Neuron (in vitro differentiated cells): ENCODE results near the gene KLHDC7B.

Source experiments
- H2AFZ ChIP-seq: one replicate; pipeline ENCODE4 v1.6.1; 2013; ENCODE audit warnings: low read depth, mild to moderate bottlenecking, inconsistent platforms, low read length, moderate library complexity
- H3K27me3 ChIP-seq: one replicate; pipeline ENCODE4 v1.6.1; 2013; ENCODE audit warnings: low read length; ENCODE audit not compliant: insufficient read depth
- H3K36me3 ChIP-seq: one replicate; pipeline ENCODE4 v1.6.1; 2013; ENCODE audit warnings: low read length; ENCODE audit not compliant: insufficient read depth
- H3K4me1 ChIP-seq: one replicate; pipeline ENCODE4 v1.6.1; 2013; ENCODE audit warnings: low read length; ENCODE audit not compliant: insufficient read depth
- H3K4me3 ChIP-seq: 2 replicates; pipeline ENCODE4 v1.5.1; 2013; ENCODE audit warnings: mild to moderate bottlenecking, low read length, moderate library complexity
- H3K9me3 ChIP-seq: one replicate; pipeline ENCODE4 v1.6.1; 2013; ENCODE audit warnings: low read length

KLHDC7B gene

DNA sequence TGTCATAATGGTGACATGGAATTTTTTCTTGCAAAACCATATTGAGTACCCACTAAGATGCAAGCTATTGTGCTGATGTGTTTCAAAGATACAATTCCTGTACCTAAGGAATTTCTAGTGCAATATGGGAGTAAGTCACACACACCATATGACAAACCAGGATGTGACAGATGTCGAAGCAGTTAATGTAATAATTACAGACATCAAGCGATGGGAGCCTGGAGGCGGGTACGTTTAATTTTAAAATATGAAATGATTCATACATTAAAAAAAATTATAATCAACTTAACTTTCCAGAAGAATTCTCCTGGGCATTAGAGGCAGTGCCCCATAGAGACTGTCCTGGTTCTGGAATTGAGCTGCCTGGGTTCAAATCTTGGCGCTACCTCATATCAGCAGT, 11.0 kb downstream of the KLHDC7B start:
- Histone ChIP-seq H3K27me3 (peaks cover 10% of the 10 kb centered on the region), H3K4me3 (no peak overlapping the region)

DNA sequence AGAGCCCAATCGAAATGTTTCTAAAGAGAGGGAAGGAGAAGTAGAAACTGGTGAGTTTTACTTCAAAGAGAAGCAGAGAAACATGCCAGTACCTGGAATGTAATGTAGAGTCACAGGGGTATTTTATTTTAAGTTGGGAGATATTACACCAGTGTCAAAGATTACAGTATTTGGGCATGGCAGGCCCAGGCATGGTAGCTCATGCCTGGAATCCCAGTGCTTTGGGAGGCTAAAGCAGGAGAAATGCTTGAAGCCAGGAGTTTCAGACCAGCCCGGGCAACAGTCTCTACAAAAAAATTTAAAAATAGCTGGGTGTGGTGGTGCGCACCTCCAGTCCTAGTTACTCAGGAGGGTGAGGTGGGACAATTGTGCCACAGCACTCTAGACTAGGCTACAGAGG, 14.3 kb downstream of the KLHDC7B start:
- H3K4me3 ChIP-seq, result no peak overlapping the region
- no peaks in the 10 kb centered on the region for H3K9me3 ChIP-seq
- no peak overlapping the region for H2AFZ ChIP-seq
- H3K4me1 ChIP-seq, result peaks cover 5% of the 10 kb centered on the region
- peaks cover 10% of the 10 kb centered on the region for H3K27me3 ChIP-seq
- H3K36me3 ChIP-seq, result no peaks in the 10 kb centered on the region

More for the DNA sequence above, 11.0 kb downstream of the KLHDC7B start:
- H3K9me3 ChIP-seq, result no peaks in the 10 kb centered on the region
- H3K4me1 ChIP-seq, result no peaks in the 10 kb centered on the region
- H3K36me3 ChIP-seq, result no peaks in the 10 kb centered on the region
- no peak overlapping the region for H2AFZ ChIP-seq

GRCh38 chr22:50561401-50562358, 16.0 kb downstream of the KLHDC7B start:
- H3K36me3 ChIP-seq, result no peaks in the 10 kb centered on the region
- H3K27me3 ChIP-seq, result peaks cover 10% of the 10 kb centered on the region
- H2AFZ ChIP-seq, result no peak overlapping the region
- H3K4me3 ChIP-seq, result no peak overlapping the region
- peaks cover 5% of the 10 kb centered on the region for H3K4me1 ChIP-seq
- no peaks in the 10 kb centered on the region for H3K9me3 ChIP-seq

DNA sequence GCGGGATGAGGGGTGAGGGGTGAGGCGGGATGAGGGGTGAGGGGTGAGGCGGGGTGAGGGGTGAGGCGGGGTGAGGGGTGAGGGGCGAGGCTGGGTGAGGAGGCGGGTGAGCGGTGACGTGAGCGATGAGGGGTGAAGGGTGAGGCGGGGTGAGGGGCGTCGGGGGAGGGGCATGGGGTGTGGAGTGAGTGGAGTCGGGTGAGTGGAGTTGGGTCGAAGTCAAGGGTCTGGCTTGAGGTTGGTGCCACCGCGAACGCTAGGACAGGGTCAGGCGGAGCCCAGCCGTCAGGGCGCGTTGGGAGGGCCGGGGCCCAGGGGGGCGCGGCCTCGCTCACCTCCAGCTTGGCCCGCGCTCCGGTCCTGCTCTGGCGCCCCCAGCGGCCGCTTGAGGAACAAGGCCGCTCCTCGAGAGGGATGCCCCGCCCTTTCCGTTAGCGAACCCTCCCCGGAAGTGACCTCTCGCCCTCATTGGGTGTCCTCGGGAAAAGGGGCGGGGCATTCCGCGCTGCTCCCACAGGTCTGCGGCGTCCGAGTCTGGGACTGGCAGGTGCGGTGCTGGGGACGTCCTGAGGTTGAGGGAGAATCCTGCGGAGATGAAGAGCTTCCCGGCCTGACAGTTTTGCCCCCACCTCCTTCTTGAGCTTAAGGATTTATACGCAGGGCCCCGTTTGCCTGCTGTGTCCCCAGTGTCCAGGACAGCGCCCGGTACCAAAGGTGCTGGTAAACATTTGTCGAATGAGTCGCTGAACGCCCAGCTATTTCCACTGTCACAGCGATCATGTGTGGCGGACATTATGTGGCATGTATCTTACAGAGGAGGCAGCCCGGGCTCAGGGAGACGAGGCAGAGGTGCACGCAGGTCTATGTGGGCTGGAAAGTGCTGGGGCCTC, 17.1 kb downstream of the KLHDC7B start, which contains the start of gene SYCE3:
Gene SYCE3 (minus strand): TSS at position 397 of the 890 bp plus-strand sequence. CDS start 6,514 bp downstream, outside the sequence.
- Histone ChIP-seq H3K9me3 (no peaks in the 10 kb centered on the region), H2AFZ (peak within 1 kb of the TSS; percentile 74), H3K4me1 (peaks cover 5% of the 10 kb centered on the region)

GRCh38 chr22:50563413-50564160, 17.9 kb downstream of the KLHDC7B start:
- Histone ChIP-seq H3K4me3 (peak overlapping the region; percentile 78), H2AFZ (peak overlapping the region; percentile 74), H3K9me3 (no peaks in the 10 kb centered on the region), H3K4me1 (peaks cover 5% of the 10 kb centered on the region), H3K27me3 (peaks cover 4% of the 10 kb centered on the region), H3K36me3 (peaks cover 8% of the 10 kb centered on the region)

More for the DNA sequence above, 17.1 kb downstream of the KLHDC7B start, which contains the start of gene SYCE3:
- H3K27me3 ChIP-seq, result peaks cover 7% of the 10 kb centered on the region
- peak within 1 kb of the TSS; percentile 78 for H3K4me3 ChIP-seq
- peaks cover 4% of the 10 kb centered on the region for H3K36me3 ChIP-seq

- peaks cover 15% of the 10 kb centered on the region for H3K36me3 ChIP-seq
- H2AFZ ChIP-seq, result no peak overlapping the region
- H3K4me1 ChIP-seq, result peaks cover 5% of the 10 kb centered on the region
- H3K9me3 ChIP-seq, result no peaks in the 10 kb centered on the region
- peaks cover 3% of the 10 kb centered on the region for H3K27me3 ChIP-seq
- no peak overlapping the region for H3K4me3 ChIP-seq
Measured at GRCh38 chr22:50564289-50564688, 18.6 kb downstream of the KLHDC7B start.

DNA sequence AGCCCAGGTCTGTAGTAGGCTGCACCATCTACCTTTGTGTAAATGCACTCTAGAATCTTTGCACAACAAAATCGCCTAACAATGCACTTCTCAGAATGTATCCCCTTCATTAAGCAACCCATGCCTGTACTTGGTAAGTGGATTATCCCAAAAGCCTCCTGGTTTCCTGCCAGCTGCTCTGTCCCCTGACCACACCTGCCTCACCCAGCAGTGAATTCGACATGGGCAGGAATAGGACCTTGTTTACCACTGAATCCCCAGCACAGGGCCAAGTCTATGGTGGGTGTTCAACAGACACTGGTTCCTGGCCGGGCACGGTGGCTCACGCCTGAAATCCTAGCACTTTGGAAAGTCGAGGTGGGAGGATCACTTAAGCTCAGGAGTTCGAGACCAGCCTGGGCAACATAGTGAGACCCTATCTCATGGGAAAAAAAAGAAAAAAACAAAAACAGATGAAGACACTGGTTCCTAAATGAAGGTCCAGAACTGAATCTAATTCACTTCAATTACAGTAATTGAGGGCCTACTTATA, 22.1 kb downstream of the KLHDC7B start:
- H3K36me3 ChIP-seq, result peaks cover 49% of the 10 kb centered on the region
- no peaks in the 10 kb centered on the region for H3K9me3 ChIP-seq
- H3K27me3 ChIP-seq, result no peaks in the 10 kb centered on the region
- no peak overlapping the region for H2AFZ ChIP-seq
- peaks cover 5% of the 10 kb centered on the region for H3K4me1 ChIP-seq
- H3K4me3 ChIP-seq, result no peak overlapping the region

GRCh38 chr22:50568626-50569025, 22.9 kb downstream of the KLHDC7B start:
- H3K27me3 ChIP-seq, result no peaks in the 10 kb centered on the region
- peaks cover 2% of the 10 kb centered on the region for H3K4me1 ChIP-seq
- H3K36me3 ChIP-seq, result peaks cover 55% of the 10 kb centered on the region
- no peak overlapping the region for H3K4me3 ChIP-seq
- no peak overlapping the region for H2AFZ ChIP-seq
- H3K9me3 ChIP-seq, result no peaks in the 10 kb centered on the region

DNA sequence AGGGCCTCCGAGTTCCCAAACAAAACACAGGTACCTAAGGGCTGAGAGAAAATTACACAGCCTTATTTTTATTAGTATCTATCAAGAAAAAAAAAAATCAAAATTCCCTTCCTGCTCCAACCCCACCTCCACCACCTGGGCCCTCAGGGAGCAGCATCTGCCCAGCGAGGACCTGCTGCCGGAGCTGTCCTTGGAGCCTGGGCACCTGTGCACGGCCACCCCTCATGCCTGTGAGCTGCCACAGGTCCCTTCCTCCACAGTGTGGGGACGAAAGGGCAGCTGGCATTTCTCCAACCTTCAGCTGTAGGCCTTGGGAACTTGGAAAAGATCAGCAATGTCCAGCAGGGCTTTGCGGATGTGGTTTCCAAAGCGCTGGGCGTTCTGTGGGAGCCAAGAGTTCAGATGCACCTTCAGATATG, 23.4 kb downstream of the KLHDC7B start:
- Histone ChIP-seq H3K9me3 (no peaks in the 10 kb centered on the region), H3K27me3 (no peaks in the 10 kb centered on the region), H3K4me3 (no peak overlapping the region), H2AFZ (no peak overlapping the region), H3K4me1 (no peaks in the 10 kb centered on the region), H3K36me3 (peaks cover 55% of the 10 kb centered on the region)

DNA sequence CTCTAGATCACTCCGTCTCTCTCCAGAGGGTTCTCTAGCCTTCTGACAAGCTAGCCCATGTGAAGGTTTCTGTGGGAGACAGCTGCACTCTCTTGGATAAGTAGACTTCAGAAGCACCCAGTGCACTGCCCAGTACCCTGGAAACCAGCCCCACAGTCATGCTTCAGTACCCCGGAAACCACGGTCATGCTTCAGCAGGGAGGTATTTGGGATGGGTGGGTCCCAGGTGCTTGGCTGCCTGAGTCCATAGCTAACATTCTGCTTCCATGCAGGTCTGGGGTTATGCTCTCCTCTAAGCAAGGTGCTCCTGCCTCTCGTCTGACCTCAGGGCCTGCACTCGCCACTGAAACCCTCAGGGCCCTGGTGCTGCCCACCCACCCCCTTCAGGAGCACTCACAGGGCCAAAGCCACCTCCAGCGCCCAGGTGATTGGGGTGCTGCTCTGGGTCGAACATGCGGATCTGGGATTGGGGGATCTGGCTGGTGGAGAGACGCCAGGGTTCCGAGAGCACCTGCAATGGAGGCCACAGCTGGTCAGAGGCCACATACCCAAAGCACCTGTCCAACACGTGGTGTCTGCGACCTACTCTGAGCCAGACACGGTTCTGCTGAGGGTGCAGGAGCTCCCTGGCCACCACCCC, 24.3 kb downstream of the KLHDC7B start:
- H3K36me3 ChIP-seq, result peaks cover 55% of the 10 kb centered on the region
- H3K4me3 ChIP-seq, result no peak overlapping the region
- no peak overlapping the region for H2AFZ ChIP-seq
- H3K9me3 ChIP-seq, result no peaks in the 10 kb centered on the region
- H3K27me3 ChIP-seq, result no peaks in the 10 kb centered on the region
- no peaks in the 10 kb centered on the region for H3K4me1 ChIP-seq

DNA sequence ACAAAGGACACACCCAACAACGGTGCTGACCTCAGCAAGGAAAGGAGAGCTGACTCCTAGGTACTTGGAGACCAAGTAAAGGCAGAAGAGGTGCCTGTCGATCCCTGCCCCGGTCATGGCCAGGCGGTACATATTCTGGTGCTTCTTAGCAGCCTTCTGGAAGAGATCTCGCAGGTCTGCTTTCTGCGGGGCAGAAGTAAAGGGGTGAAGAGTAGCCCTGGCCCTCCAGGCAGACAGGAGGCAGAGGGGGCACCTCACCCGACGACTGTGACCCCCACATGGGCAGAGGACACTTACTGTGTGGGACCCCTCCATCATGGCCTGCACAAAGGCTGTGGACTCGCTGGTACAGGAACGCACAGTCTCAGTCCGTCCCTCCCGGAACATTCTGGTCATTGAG, 25.2 kb downstream of the KLHDC7B start:
- Histone ChIP-seq H2AFZ (no peak overlapping the region), H3K4me1 (no peaks in the 10 kb centered on the region), H3K36me3 (peaks cover 59% of the 10 kb centered on the region), H3K9me3 (no peaks in the 10 kb centered on the region), H3K27me3 (no peaks in the 10 kb centered on the region), H3K4me3 (no peak overlapping the region)
